GM21447 (cell line): ENCODE data around the gene ISLR2.

Source experiments
- ATAC-seq: cut with Tn5 transposase; IDR thresholded peaks from one replicate; pipeline ENCODE4 v1.9.1; 2021; ENCODE audit not compliant: unreplicated experiment

Gene ISLR2

DNA sequence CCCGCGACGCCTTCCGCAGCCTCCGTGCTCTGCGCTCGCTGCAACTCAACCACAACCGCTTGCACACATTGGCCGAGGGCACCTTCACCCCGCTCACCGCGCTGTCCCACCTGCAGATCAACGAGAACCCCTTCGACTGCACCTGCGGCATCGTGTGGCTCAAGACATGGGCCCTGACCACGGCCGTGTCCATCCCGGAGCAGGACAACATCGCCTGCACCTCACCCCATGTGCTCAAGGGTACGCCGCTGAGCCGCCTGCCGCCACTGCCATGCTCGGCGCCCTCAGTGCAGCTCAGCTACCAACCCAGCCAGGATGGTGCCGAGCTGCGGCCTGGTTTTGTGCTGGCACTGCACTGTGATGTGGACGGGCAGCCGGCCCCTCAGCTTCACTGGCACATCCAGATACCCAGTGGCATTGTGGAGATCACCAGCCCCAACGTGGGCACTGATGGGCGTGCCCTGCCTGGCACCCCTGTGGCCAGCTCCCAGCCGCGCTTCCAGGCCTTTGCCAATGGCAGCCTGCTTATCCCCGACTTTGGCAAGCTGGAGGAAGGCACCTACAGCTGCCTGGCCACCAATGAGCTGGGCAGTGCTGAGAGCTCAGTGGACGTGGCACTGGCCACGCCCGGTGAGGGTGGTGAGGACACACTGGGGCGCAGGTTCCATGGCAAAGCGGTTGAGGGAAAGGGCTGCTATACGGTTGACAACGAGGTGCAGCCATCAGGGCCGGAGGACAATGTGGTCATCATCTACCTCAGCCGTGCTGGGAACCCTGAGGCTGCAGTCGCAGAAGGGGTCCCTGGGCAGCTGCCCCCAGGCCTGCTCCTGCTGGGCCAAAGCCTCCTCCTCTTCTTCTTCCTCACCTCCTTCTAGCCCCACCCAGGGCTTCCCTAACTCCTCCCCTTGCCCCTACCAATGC, 45.1 kb downstream of the ISLR2 start:
- no peak for ATAC-seq

DNA sequence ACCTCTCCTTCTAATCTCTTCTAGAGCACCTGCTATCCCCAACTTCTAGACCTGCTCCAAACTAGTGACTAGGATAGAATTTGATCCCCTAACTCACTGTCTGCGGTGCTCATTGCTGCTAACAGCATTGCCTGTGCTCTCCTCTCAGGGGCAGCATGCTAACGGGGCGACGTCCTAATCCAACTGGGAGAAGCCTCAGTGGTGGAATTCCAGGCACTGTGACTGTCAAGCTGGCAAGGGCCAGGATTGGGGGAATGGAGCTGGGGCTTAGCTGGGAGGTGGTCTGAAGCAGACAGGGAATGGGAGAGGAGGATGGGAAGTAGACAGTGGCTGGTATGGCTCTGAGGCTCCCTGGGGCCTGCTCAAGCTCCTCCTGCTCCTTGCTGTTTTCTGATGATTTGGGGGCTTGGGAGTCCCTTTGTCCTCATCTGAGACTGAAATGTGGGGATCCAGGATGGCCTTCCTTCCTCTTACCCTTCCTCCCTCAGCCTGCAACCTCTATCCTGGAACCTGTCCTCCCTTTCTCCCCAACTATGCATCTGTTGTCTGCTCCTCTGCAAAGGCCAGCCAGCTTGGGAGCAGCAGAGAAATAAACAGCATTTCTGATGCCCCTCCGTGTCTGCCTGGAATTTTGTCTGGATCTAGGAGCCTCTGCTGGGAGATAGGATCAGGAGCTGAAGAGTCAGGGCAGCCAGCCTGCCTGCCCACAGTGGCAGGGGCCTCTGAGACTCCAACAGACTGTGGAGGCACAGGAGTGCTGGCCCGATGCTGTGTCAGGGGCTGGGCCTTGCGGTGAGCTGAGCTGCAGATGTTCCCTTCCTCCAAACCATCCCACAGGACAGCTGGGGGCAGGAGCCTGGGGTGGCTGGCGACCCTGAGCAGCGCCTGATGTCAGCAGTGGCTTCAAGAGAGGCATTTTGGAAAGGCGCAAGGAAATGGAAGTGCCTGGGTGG, 46.2 kb downstream of the ISLR2 start:
- ATAC-seq, result no peak

DNA sequence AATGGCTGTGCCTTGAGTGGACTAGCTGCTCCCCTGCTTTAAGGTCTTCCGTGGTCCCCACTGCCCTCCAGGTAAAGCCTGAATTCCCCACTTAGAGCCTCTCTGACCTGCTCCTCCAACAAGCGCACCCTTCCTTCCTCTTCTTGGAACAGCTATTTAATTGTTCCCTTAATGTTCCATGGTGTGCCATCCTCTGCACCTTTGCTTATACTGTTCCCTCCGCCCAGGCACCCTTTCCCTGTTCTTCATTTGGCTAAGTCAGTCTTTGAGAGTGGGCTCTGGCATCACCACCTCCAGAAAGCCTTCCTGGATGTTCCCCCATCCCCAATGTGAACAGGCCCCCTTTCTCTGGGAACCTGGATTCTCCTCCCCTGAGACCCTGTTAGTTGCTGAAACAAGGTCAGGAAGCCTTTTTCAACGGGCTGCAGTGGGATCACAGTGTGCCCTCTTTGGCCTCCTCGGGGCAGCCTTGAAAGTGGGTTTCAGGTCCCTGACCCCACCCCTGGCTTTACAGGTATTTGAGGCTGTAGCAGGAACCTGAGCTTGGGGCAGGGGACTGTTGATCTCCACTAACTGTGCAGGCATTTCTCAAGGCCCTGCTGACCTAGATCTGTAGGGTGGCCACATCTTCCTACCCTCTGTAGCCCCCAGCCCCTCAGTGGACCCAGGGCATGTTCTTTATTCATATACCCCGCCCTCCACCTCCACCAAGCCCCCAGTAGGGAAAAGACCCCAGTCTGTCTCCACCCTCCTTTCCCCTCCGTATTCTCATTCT, 48.1 kb downstream of the ISLR2 start:
- ATAC-seq, result no peak

DNA sequence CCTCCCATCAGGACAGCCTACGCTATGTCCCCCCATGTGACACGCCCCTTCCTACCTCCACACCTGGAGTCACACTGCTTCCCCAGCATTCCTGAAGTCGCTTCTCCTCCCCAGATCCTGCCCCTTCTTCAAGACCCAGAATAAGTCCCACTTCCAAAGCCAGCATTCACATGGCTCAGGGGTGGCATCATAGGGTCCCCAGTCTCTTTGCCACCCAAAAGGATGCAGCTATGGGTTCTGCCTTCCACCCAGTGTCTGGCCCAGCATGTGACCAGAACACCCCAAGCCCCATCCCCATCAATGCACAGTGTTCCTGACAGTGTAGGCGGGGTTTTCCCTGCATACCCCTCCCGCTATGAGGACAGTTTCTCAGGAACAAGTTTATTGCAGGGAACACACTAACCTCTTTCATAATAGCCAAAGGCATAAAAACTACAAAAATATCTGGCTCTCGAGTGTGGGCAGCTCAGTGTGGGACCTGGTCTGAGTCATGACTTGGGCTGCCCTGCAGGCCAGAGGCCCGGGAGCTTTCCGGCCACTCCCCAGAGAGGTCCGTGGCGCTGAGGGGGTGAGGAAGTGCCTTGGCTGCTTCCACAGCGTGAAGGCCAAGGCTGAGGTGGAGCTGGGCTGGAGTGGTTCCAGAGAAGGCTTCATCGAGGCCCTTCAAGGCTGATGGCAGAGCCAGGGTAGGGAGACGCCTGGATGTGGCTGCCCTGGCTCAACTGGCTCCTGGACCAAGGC, 48.9 kb downstream of the ISLR2 start:
- no peak for ATAC-seq

DNA sequence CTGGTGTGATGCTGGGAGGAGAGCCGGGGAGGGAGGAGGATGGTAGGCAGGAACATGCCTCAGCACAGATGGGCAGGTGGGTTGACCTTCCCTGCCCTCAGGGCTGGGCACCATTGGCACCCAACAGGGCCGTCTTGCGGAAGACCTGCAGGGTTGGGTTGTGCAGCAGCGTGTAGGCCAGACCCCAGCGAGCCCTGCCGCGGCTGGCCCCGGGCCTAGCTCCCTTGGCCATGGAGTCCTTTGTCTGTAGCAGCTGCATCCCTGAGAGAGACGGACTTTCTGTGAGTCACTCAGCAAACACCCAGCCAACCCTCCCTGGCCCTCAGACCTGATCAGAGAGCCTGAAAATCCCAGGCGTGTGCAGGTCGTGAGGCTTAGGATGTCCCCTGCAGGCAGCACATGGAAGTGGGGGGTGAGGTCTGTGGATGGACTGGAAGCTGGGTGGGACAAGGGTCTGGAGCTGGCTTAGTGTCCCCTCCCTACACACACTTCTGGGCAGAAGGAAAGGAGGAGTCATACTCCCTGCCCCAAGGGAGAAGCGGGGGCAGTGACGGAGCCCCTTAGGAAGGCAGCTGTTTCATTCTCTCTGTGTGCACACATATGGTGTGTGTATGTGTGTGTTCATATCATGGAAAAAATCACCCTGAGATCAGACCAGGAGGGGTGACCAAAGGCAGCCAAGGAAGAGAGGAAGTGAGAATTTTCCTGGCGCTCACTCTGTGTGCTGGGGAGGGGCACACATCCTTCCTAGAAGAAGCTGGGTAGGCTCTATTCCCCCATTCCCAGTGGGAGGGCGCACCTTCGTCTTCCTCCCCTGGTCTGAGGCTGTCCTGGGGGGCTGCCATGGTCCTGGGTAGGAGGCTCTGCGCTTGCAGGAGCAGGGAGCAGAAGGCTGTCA, 49.8 kb downstream of the ISLR2 start:
- no peak for ATAC-seq

DNA sequence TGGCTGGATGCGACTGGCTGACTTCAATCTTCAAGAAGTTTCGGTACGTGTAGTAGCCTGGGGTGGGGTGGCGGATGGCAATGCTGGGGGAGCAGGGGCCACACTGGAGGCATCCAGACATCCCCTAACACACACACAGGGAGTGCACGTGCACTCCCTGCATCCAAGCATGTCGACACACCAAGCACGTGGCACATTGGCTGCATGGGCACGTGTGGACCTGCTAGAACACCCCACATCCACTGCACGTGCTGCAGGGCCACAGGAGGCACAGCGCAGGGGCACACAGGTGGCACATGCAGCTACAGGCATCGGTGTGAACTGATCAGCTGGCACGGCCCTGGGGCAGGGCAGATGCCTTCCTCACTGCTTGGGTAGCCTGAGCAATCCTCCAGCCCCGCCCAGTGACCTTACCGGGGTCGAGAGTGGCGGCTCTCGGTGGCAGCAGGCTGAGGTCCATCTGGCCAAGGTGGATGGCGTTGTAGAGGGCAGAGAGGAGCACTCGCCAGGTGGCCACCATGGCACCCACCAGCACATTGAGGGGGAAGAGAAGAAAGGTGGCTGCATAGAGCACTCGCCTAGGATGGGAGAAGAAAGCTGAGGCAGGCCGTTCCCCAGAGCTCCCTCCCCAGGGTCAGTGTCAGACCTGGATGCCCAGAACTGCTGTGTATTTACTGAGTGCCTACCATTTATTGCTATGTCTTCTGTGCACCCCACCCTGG, 50.7 kb downstream of the ISLR2 start:
- no peak for ATAC-seq

DNA sequence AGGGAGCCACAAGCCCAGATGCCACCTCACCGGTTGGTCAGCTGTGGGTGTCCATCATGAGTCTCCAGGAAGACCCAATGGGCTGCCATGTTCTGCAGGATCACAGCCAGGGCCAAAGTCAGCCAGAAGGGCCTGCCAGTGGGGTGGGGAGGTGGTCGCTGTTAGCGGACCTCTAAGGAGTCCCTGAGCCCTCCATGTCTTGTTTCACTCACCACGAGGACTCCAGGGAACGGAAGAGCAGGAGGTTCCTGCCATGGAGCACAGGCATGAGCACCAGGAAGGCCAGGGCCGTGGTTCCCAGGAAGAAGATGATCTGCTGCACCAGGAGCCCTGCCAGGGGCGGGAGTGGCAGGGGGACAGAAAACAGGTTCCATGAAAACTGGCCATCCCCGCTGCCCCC, 51.7 kb downstream of the ISLR2 start:
- no peak for ATAC-seq

DNA sequence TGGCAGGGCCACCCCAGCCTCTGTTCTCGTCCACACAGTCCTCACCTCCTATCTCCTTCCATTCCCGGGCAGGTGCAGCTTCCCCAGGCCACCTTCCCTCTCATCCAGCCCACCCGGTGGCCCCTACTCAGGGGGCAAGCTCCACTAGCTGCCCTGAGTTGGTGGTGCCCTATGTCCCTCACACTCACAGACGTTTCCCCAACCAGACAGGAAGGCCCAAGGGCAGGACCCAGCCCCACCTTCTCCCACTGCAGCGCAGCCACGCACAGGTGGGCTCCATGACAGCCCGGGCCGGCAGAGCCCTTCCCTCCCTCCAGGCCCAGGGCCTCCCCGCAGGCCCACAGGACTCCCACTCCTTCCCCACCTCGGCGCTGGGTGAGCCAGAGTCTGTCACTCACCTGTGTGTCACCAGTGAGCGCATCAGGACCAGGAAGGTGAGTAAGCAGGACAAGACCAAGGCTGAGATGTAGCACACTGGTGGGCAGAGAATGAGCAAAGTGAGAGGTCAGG, 54.3 kb downstream of the ISLR2 start:
- ATAC-seq, result no peak

DNA sequence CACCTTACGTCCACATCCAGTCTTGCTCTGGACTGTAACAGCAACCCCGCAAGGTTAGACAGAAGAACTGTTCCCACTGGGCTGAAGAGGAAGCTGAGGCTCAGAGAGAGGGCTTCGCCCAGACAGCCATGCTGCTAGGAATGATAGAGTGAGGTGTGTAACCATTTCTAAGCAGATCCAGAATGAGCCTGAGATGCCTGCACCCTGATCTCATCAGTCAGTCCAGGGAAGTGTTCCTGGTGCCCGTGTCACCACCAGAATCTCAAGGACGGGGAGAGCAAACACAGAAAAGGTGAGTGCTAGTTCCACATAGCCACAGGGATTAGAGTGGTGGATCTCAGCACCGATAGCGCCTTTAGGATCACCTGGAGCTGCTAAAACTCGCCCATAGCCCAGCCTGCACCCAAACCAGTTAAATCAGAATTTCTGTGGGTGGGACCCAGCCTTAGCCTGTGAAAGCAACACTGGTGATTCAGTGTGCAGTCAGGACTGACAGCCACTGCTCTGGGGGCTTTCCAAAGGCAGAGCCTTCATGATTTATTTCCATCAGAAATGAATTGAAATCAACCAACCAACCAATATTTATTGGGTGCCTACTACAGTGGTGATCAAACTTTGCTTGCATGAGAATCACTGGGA, 55.4 kb downstream of the ISLR2 start:
- ATAC-seq, result no peak
